ENCODE measurements around the gene IL1RAPL2.

- TF ChIP-seq POLR2A (IDR thresholded peaks at IDR 0.05): no peak
- TF ChIP-seq CTCF (IDR thresholded peaks at IDR 0.05): no peak
These were observed 1096.2 kb downstream of the IL1RAPL2 start for GRCh38 chrX:105662248-105662647.

Measured in heart left ventricle (tissue), 13 donors.